Measurements from ENCODE around the gene LAD1.

DNA sequence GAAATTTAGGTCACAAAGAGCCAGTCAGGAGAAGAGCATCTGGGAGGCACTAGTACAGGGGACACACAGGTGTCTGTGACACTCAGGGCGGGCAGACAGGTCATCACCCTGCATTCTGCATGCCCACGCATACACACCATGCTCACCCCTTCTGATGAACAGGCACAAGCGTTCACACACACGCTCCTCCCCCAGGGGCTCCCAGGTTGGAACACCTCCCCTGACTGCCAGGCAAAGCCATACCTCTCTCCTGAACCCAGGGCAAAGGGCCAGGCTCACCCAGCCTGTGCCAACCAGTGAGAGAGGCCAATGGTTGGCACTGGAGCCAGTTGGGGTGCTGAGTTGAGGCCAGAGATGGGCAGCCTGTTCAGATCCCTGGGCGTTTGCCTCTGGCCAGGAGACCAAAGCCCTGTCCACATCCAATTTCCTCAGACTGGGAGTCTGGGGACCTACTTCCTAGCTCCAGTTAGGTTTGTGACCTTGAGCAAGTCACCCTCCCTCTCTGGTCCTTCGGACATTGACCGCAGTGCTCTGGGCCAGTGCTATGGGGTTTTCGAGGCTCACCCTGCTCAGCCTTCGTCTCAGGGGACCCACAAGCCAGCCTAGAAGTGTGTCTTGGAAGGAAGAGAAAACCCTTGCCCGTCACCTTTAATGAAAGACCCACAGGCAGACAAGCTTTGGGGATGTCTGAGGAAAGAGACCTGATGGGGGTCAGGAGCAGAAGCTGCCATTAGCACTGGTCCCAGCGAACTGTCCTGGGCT, 5.8 kb upstream of the LAD1 start:
- TF ChIP-seq FOXK2 (IDR thresholded peaks at IDR 0.05) (no peak), FOXA1 (IDR thresholded peaks at IDR 0.05) (no peak), SUZ12 (IDR thresholded peaks at IDR 0.05) (no peak), FOXM1 (IDR thresholded peaks at IDR 0.05; ENCODE audit: borderline replicate concordance) (no peak), BHLHE40 (IDR thresholded peaks at IDR 0.05; ENCODE audit: borderline replicate concordance) (no peak), CTBP1 (IDR thresholded peaks at IDR 0.05; ENCODE audit: borderline replicate concordance) (no peak)

Data from HEK293T (cell line).